GM18858 (cell line): Measurements from ENCODE around the gene NELFCD.
"Not testable (repeated sequence)": the region's sequence is repeated elsewhere in the genome, so short reads cannot be mapped to it uniquely, and the experiment has no call there.

Experiments
- ATAC-seq: cut with Tn5 transposase; IDR thresholded peaks from one replicate; pipeline ENCODE4 v1.9.1; 2021; ENCODE audit not compliant: unreplicated experiment

NELFCD gene, protein sequence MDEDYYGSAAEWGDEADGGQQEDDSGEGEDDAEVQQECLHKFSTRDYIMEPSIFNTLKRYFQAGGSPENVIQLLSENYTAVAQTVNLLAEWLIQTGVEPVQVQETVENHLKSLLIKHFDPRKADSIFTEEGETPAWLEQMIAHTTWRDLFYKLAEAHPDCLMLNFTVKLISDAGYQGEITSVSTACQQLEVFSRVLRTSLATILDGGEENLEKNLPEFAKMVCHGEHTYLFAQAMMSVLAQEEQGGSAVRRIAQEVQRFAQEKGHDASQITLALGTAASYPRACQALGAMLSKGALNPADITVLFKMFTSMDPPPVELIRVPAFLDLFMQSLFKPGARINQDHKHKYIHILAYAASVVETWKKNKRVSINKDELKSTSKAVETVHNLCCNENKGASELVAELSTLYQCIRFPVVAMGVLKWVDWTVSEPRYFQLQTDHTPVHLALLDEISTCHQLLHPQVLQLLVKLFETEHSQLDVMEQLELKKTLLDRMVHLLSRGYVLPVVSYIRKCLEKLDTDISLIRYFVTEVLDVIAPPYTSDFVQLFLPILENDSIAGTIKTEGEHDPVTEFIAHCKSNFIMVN

DNA sequence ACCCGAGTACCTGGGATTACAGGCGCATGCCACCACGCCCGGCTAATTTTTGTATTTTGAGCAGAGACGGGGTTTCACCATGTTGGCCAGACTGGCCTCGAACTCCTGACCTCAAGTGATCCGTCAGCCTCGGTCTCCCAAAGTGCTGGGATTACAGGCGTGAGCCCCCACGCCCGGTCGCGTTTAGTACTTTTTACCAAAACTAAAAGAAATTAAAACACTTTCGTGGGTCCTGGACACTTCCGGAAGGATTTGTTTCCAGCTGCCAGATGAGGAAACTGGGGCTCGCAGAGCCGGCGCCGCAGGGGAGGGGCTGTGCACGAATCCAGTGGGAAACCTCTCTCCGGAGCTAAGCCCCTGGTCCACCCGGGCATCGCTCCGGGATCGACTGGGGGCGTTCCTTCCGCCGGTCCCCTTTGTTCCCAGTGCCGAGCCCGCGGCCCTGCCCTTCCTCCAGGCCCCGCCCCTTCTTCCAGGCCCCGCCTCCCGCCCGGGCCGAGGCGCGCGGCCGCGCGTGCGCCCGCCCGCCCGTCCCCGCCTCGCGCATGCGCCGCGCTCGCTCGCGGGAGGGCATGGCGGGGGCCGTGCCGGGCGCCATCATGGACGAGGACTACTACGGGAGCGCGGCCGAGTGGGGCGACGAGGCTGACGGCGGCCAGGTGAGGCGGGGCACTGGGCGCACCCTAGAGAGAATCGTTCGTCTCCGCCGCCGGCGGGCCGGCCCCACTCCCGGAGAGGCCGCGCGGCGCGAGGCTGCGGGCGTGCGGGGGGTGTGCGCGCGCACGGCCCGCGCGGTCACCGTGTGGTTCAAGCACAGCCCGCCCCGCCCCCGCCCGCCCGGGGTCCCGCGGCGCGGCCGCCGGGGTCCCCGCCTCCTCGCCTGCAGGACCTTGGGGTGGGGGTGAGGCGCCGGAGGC lies at the start of gene NELFCD:
Gene NELFCD, plus strand, starts transcription at position 546 of the 917 bp plus-strand sequence. Its CDS starts 54 bp downstream, at position 600.
- ATAC-seq, result peak; percentile 68

DNA sequence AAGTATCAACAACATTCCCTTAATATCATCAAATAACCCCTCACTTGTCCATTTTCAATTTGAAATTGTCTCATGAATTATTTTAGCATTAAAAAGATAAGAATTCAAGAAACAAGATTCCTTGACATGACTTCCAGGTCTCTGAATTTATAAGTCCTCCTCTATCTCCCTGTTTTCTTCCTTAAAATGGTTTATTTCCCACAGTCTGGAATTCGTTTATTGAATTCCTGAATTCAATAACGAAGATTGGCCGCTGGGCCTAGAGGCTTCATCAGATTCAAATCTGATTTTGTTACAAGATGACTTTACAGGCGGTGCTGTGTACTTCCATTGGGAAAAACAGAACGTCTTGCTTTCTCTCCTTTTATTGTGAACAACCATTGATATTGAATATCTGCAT lies 48.9 kb upstream of the NELFCD start:
- no peak for ATAC-seq

DNA sequence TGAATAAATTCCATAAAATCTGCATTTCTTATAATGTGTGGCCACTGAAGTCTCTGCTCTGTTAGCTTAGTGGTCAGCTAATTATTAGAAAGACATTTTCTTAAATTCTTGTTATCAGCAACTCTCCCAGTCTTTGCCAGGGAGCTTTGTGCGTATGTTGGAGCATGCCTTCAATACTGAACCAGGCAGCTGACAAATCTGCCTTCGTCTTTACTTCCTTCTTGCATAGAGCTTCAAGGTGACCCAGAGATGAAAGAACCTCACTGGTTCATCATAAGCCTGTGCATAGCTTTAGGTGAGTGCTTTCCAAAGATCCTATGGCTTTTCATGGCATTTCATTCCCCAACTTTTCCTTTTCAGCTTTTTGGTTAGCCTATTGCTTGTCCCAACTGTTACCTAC lies 43.0 kb upstream of the NELFCD start:
- ATAC-seq, result no peak

DNA sequence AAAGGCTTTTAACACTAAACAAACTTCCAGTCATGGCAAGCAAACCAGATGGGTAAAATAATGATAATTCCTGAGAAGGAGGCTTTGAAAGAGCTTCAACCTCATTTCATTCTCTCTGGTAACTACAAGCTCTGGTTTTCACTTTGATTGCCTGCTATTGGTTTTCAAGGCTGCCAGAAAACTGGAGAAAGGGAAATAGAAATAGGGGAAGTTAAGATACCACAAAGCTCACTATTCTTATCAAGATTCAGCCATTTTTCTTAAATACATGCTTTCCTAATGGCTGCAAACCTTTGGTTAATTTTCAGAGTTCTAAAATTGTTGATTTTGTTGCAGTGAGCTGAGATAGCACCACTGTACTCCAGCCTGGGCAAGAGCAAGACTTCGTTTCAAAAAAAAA lies 42.5 kb upstream of the NELFCD start:
- no peak for ATAC-seq

DNA sequence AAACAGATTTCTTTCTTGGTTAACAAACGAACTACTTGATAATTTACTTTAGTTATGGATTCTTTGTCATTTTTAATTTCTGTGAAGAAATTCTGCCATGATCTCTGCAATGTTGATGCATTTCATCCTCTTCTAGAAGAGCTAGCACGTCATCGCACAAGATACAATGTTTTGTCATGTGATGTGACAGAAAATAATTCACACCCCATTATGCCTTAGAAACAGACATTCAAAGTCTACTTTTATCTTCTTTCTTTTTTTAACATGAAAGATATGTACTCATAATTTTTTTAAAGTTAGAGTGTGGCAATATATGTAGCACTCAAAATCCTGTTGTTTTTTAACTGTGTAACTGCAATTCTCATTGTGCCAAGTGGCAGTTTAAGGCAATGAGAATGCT lies 39.6 kb upstream of the NELFCD start:
- ATAC-seq, result no peak

DNA sequence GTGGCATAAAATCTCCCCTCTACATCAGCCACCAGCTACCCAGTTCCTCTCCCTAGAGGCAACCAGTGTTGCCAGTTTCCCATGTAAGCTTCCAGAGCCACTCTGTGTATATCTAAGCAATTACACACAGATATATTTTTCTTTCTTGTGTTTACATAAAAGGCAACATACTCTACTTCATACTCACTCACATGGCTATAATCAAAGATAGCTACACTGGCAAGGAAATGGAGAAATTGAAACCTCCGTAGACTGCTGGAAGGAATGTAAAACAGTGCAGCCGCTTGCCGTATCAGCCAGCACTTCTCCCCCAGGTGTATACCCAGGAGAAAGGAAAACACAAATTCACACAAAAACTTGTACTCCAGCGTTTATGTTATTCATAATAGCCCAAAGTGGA lies 38.5 kb upstream of the NELFCD start:
- ATAC-seq, result no peak

DNA sequence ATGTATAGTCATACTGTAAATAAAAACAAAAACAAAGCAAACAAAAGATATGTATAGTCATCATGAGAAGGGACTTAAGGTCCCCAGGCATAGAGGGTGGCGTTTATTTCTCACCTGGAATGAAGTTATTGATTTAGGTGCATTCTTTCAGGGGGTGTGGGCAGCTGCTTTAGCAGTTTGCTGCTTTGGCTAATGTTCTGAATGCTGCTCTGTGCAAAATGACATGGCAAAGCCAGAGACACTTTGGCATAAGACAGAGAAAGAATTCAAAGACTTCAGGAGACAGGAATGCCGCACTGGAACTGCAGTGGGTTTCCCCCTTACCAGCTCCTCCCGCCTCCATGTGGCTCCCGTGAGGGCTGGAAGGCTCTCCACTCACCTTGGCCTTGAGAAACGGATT lies 36.4 kb upstream of the NELFCD start:
- ATAC-seq, result no peak

DNA sequence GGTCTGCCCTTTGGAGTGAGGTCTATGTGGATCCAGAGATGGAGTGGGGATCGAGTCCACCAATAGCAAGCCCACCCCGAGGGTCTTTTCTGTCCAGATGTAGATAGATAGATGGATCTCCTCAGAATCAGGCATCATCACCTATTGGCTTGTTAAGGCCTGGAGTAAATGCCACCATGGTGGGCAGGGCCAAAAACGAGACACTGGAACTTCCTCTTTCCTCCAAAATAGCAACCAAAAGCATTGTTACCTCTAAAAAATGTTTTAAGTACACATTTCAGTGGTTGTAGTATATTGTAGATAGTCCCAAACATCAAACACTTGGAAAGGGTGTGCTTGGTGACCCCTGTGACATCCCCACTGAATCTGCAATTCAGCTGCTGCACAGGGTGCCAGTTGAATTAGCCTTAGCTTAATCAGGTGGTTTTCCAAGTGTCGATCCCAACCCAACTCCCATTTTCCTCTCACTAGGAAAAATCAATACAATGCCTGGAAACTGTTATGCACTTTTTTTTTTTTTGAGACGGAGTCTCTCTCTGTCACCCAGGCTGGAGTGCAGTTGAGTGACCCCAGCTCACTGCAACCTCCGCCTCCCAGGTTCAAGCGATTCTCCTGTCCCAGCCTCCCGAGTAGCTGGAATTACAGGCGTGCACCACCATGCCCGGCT lies 35.0 kb upstream of the NELFCD start:
- no peak for ATAC-seq

DNA sequence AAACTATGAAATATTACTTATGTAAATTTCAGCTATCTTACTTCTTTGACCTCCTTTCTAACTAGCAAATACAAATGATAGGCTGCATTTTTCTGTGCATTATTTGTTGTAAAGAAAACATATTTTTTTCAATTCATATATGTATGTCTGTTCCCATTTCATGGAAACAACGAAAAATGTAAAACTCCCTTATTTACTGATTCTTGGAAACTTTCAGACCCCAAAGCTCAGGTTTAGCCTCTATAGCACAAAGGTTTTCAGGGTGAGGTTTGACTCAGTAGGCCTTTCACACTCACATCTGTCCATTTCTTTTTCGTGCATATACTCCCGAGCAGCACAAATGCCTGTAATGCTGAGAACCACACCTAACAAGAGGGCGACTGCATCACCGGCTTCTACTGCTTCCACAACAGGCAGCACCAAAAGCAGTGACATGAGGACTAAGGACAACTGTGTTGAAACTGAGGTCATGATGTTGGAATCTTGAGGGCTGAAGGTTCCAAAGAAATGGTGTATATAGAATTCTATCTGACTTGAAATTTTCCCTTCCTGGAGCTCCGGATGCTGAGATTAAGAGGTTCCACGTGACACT lies 33.2 kb upstream of the NELFCD start:
- ATAC-seq, result not testable (repeated sequence)

DNA sequence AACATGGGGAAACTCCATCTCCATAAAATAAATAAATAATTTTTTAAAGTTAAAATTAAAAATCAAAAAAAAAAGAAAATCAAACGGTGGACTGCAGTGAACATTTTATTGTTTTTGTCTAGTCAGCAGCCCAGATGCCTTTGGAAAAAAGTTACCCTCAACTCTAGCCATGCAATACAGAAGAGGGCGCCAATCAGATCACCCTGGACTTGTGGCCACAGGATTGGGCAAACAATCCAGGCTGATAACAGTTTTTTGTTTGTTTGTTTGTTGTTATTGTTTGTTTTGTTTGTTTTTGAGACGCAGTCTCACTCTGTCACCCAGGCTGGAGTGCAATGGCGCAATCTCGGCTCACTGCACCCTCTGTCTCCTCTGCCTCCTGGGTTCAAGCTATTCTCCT lies 30.5 kb upstream of the NELFCD start:
- ATAC-seq, result no peak

DNA sequence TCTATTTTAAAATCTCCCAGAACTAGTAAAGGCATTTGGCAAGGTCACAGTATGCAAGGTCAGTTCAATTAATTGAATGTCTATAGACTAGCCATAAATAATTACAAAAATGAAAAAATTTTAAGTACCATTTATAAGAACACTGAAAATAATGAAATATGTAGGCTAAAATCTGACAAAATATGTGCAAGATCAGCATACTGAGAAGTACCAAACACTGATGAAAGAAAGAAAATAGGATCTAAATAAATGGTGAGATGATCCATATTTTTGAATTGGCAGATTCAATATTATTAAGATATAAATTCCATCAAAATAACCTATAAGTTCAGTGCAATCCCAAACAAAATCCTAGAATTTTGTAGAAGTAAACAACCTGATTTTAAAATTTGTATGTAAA lies 28.0 kb upstream of the NELFCD start:
- no peak for ATAC-seq

DNA sequence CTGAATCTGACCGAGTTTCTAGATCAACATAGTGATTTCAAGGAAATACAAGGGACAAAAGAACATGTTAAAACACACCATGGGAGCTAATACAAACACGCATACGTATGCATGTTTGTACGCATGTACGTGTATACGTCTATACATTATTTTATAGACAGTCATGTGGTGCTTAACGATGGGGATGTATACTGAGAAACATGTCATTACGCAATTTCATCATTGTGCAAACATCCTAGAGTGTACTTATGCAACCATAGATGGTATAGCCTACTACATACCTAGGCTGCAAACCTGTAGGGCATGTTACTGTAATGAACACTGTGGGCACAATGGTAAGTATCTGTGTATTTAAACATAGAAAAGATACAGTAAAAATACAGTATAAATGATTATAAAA lies 25.0 kb upstream of the NELFCD start:
- no peak for ATAC-seq

DNA sequence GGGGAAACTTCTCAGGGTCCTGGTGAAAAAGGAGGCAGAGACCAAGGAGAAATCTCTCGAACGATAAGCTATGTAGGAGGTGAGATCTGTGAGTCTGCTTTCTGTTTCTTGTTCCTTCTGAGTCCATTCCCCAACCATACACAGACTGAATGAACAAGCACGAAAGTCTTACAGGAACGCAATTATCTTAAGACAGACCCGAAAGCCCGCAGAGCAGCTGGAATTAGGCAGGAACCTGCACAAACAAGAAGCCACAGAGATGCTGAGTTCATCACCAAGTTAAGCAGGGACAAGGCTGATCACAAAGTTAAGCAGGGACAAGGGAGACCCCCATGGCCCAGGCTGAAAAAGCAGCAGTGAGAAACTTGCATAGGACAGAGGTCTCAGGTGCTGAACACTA lies 21.4 kb upstream of the NELFCD start:
- no peak for ATAC-seq

DNA sequence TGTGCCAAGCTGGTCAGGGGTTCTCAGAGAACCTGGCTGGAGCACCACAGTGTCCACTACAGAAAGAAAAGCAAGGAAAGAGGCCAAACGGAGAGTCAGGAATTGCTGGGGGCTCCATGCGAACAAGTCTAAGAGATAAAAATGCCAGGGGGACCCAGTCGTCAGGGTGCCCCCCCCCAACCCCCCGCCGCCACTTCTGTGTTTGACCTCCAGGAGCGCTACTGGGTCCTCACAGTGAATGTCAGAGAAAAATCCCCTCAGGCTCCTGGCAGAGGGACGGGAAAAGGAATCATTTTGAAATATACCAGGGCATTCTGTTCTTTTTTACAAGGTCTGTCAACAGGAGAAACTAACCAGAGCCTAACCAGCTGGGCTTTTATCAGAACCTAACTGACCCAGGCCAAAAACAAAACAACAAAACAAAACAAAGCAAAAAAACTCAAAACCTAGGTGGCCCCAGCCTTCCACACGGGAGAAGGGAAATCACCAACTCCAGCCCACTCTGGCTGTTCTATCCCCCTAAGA lies 17.9 kb upstream of the NELFCD start:
- ATAC-seq, result no peak

DNA sequence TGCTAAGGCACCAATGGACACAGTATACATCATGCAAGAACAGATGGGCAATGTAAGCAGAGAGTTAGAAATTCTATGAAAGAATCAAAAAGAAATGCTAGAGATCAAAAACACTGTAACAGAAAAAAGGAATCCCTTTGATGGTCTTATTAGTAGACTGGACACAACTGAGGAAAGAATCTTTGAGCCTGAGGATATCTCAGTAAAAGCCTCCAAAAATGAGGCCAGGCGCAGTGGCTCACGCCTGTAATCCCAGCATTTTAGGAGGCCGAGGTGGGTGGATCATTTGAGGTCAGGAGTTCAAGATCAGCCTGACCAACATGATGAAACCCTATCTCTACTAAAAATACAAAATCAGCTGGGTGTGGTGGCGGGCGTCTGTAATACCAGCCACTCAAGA lies 17.1 kb upstream of the NELFCD start:
- ATAC-seq, result not testable (repeated sequence)

DNA sequence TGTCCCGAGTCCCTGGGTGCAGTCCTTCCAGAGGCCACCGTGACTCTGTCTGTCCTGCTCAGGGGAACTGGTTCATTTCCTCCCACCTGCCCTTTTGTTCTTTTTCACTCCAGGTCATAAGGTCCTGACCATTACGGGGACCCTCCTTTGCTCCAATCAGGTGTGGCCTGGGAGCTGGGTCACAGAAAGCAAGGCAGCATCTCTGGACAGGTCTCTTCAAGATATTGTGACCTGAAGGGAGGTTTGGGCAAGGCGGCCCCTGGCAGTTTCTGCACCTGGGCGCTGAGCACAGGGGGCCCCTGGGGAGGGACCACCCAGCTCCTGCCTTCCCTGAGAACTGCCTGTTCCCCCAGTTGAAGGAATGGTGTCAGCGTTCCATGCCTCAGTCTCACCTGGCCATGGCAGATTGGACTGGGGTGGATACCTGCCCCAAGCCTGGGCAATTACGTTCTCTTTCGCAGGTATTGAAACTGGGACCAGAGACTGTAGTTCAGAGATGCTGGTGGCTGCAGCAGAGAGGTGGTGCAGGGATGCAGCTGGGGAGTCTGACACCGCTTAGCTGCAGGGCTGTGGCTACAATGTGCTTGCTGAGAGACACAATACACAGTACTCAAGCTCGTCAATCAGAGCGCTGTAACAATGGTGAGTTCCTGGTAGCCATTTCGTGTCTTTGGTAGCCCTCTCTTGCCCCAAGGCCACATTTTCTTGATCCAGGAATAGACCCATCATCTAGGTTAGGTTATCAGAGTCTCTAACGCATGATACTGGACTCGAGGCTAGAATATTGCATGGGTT lies 15.6 kb upstream of the NELFCD start:
- ATAC-seq, result no peak

DNA sequence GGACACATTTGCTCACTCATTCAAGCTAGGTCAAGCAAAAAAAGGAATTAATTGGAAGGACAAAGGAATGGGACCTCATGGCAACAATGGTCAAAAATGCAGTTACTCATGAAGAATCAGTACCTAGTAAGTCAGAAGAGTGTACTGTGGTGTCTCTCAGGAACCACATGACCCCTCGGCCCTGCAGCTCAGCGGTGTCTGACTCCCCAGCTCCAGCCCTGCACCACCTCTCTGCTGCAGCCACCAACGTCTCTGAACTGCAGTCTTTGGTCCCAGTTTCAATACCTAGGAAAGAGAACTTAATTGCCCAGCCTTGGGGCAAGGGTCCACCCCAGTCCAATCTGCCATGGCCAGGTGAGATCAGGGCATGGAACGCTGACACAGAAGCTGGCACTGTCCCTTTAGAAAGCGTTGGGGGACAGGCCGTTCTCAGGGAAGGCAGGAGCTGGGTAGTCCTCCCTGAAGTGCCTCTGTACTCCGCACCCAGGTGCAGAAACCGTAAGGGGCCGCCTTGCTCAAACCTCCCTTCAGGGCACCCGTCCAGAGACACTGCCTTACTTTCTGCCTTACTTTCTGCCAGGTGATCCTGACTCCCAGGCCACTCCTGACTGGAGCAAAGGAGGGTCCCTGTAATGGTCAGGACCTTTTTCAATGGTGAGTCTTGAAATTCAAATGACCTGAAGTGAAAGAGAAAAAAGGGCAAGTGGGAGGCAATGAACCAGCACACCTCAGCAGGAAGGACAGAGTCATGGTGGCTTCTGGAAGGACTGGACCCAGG lies 13.2 kb upstream of the NELFCD start:
- ATAC-seq, result no peak

DNA sequence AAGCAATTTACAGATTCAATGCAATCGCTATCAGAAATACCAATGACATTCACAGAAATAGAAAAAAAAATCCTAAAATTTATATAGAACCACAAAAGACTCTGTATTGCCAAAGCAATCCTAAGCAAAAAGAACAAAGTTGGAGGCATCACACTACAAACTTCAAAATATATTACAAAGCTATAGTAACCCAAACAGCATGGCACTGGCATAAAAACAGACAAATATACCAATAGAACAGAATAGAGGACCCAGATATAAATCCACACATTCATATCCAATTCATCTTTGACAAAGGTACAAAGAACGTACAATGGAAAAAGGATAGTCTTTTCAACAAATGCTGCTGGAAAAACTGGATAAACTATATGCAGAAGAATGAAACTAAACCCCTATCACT lies 11.6 kb upstream of the NELFCD start:
- ATAC-seq, result no peak

DNA sequence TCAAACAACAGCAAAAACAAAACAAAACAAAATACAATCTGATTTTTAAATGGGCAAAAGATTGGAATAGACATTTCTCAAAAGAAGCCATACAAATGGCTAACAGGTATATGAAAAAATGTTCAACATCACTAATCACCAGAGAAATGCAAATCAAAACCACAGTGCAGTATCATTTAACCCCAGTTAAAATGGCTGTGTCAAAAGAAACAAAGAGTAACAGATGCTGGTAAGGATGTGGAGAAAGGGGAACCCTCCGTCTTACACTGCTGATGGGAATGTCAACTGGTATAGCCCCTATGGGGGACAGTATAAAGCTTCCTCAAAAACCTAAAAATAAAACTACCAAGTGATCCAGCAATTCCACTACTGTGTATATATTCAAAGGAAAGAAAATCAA lies 10.9 kb upstream of the NELFCD start:
- no peak for ATAC-seq
